ENCODE measurements around the gene CPLX3.

CPLX3 gene

DNA sequence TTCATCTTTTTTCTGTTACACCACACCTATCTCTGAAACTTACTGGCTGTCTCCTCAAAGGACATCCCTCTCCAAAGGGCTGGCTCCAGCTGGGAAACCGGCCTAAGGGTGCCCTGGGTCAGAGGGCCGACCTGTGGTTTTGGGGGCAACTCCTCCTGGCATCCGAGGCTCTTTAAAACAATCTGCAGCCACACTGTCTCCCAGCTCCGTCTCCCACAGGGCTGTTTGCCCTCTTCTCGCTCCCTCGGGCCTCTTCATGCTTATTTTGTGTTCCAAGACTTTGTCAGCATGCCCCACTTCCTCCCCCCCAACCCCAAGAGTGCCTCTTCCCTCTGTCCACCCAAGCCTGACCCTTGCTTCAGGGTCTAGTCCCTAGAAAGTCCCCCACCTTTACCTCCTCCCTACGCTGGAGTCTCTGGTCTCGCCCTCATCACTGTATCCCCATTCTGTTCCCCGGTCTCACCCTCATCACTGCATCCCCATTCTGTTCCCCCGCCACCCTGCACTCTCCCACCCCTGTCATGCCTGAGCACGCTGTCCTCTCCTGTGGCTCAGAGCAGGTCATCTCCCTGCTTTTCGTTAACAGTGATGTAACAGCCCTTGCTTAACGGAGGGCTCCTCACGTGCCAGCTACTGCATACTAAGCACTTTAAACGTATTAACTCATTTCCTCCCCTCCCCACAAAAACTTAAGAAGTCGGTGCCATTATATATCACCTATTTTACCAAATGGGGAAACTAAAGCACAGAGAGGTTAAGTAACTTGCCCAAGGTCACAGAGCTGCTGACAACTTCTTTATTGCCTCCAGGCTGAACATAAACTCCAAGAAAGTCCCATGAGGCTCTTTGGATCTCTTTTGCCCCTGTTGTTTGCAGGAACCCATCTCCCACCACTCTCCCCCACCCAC, 45.6 kb upstream of the CPLX3 start:
- in situ Hi-C loops (cut with HindIII; ENCODE audit: low sequenced_read_pairs) = no loop called here
- DNase-seq (ENCODE audit: low read depth, low spot score) = no peak
- TF ChIP-seq, protein P1, sequence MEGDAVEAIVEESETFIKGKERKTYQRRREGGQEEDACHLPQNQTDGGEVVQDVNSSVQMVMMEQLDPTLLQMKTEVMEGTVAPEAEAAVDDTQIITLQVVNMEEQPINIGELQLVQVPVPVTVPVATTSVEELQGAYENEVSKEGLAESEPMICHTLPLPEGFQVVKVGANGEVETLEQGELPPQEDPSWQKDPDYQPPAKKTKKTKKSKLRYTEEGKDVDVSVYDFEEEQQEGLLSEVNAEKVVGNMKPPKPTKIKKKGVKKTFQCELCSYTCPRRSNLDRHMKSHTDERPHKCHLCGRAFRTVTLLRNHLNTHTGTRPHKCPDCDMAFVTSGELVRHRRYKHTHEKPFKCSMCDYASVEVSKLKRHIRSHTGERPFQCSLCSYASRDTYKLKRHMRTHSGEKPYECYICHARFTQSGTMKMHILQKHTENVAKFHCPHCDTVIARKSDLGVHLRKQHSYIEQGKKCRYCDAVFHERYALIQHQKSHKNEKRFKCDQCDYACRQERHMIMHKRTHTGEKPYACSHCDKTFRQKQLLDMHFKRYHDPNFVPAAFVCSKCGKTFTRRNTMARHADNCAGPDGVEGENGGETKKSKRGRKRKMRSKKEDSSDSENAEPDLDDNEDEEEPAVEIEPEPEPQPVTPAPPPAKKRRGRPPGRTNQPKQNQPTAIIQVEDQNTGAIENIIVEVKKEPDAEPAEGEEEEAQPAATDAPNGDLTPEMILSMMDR (IDR thresholded peaks at IDR 0.05; ENCODE audit: low read depth, low read length) = no peak
- H3K4me3 ChIP-seq (ENCODE audit: low read depth, low read length) = peak overlapping the region; percentile 45

DNA sequence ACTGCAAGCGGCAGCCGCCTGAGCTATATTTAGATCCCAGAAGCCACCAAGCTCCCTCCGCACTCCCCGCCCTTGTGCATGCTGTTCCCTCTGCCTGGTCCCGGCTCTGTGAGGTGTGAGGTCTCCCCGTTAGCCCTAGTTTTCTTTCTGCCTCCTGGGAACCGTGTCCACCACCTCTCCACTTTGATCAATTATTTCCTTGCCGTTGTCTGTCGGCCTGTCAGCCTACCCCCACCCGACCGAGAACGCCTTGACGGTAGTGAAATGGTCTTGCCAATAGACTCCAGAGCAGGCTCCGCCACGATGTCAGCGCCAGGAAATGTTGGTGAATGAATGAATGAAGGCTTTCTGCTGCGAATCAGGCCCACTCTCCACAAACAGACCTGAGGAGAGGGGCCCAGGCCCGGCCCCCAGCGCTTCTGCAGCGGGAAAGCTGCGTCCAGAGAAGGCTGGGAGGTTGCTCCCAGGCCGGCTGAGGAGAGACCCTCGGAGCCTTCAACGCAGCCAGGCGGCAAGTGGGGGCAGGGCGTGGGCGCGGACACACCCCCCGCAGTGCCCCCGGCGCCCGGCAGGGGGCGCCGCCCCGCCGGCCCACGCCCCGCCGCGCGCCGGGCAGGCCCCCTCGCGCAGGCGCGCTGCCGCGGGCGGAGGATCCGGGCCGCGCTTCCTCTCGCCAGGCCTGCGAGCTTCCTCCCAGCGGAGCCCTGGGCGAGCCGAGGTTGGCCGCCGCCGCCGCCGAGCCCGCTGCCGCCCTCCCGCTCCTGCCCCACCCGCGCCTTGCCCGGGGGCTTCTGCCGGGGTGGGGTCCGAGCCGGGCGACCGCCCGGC, 44.8 kb upstream of the CPLX3 start, which contains the start of gene CSK:
Gene CSK (plus strand): TSS at position 650 of the 828 bp plus-strand sequence. CDS start 16,218 bp downstream, outside the sequence.
- TF ChIP-seq, protein P1 (IDR thresholded peaks at IDR 0.05; ENCODE audit: low read depth, low read length) = peak; percentile 53
- peak within 1 kb of the TSS; percentile 56 for H3K4me3 ChIP-seq (ENCODE audit: low read depth, low read length)
- peak; percentile 33 for DNase-seq (ENCODE audit: low read depth, low spot score)
- in situ Hi-C loops (cut with HindIII; ENCODE audit: low sequenced_read_pairs) = no loop called here

DNA sequence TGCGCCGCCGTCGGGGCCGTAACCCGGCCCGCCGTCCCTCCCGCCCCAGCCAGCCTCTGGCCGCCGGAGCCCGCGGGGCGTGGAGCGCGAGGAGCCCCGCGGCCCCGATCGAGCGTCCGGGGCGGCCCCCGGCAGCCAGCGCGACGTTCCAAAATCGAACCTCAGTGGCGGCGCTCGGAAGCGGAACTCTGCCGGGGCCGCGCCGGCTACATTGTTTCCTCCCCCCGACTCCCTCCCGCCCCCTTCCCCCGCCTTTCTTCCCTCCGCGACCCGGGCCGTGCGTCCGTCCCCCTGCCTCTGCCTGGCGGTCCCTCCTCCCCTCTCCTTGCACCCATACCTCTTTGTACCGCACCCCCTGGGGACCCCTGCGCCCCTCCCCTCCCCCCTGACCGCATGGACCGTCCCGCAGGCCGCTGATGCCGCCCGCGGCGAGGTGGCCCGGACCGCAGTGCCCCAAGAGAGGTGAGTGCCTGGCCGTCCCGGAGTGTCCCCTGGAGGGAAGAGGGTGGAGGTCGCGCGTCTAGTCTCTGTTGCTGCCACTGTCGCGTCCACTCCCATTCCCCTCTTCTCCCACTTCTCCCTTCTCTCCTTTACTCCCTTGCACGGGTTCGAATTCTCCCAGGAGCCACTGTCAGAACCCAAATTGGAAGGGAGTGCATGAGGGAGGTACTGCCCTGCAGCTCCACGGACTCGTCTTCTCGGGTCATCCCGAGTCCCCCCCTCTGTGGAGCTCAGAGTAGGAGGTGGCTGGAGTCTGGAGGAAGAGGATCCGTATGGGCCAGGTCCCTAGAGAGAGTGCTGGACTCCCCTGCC, 44.0 kb upstream of the CPLX3 start:
- DNase-seq (ENCODE audit: low read depth, low spot score) = no peak
- in situ Hi-C loops (cut with HindIII; ENCODE audit: low sequenced_read_pairs) = no loop called here

DNA sequence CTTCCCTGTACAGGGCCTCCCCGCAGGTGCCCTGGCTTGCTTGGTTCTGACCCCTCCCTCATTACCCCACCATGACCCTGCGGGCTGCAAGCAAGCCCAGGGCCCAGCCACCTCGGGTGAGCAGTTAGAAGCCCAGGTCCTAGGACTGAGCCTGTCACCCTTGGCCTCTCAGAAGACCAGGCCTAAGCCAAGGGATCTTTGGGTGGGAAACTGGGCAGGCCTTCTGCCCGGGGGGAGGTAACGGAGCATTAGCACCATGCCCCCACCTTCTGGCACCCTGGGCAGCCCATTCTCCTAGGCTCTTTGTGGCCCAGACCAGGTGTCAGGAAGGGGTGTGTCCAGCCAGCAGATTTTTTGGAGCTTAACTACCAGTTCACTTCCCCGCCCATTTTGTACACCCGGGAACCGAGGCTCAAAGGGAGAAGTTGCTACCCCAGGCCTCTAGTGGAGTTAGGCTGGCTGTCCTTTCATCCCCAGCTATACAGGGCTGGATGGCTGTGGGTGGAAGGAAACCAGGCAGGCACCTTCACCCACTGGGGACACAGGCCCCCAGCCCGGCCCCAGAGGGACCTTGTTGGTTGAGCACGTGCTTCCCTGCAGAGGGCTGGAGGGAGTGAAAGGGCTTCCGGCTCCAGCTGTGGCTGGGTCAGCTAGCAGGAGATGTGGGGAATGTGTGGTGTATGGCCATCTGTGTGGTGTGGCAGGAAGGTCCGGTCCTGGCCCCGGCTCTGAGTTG, 43.2 kb upstream of the CPLX3 start:
- peak overlapping the region; percentile 56 for H3K4me3 ChIP-seq (ENCODE audit: low read depth, low read length)
- TF ChIP-seq, protein P1 (IDR thresholded peaks at IDR 0.05; ENCODE audit: low read depth, low read length) = no peak
- in situ Hi-C loops (cut with HindIII; ENCODE audit: low sequenced_read_pairs) = no loop called here
- no peak for DNase-seq (ENCODE audit: low read depth, low spot score)

More for the DNA sequence above, 44.0 kb upstream of the CPLX3 start:
- TF ChIP-seq, protein P1 (IDR thresholded peaks at IDR 0.05; ENCODE audit: low read depth, low read length) = no peak
- H3K4me3 ChIP-seq (ENCODE audit: low read depth, low read length) = peak overlapping the region; percentile 56

DNA sequence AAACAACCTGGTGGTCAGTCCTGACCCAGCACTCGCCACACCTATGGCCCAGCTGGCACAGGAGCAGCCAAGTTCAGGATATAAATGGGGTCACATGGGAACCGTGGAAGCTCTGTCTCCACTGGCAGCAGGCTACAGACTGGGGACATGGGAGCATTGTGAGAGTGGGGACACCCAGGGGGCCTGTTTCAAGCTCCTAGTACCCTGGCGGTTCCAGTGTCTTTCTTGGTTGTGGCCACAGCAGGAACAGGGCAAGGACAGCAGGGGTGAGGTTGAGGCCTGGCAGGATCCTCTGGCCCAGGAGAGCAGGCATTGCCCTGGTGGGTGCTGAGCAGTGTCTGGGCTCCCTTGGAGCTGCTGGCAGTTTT, 42.6 kb upstream of the CPLX3 start:
- TF ChIP-seq, protein P1 (IDR thresholded peaks at IDR 0.05; ENCODE audit: low read depth, low read length) = no peak

More for the DNA sequence above, 42.6 kb upstream of the CPLX3 start:
- DNase-seq (ENCODE audit: low read depth, low spot score) = no peak
- peak overlapping the region; percentile 56 for H3K4me3 ChIP-seq (ENCODE audit: low read depth, low read length)
- in situ Hi-C loops (cut with HindIII; ENCODE audit: low sequenced_read_pairs) = no loop called here
